HepG2 (cell line): ENCODE measurements around the gene PSENEN. TPM values are rescaled to one million over a fixed set of nuclear protein-coding genes. Genes with fewer than 3 reads are reported as not detected.
A peak's percentile ranks its signal among the peaks of the same experiment; 100 is the strongest.

Experiments
- AGO2 ChIP-seq: fragments of 200-400 bp; formaldehyde crosslinking; optimal IDR thresholded peaks from 2 replicates; pipeline ENCODE3; 2017; ENCODE audit warnings: mild to moderate bottlenecking, low read depth, low read length, moderate library complexity
- ARNTL ChIP-seq: sonication (generic); formaldehyde crosslinking; IDR thresholded peaks from 2 replicates; pipeline ENCODE4 v1.4.0; 2020; ENCODE audit warnings: mild to moderate bottlenecking, missing genetic modification reagents
- FOXC1 ChIP-seq: sonication (generic); formaldehyde crosslinking; IDR thresholded peaks from 2 replicates; pipeline ENCODE4 v1.8.0; 2022; ENCODE audit warnings: mild to moderate bottlenecking, missing genetic modification reagents, borderline replicate concordance
- GATAD2A ChIP-seq: IDR thresholded peaks from 2 replicates; pipeline ENCODE4 v1.6.1; 2016
- LCORL ChIP-seq, 2 experiments: fragments of 450-650 bp in 1 of 2; sonication (generic) in 1 of 2; formaldehyde crosslinking in 1 of 2; IDR thresholded peaks; 2 replicates each; pipeline versions ENCODE4 v1.5.0 to v1.6.1; 2017 to 2020; ENCODE audit warnings: antibody characterized with exemption in 1 of 2, missing genetic modification reagents in 1 of 2
- NFE2L1 ChIP-seq: sonication (generic); formaldehyde crosslinking; IDR thresholded peaks from 2 replicates; pipeline ENCODE4 v1.4.0; 2020; ENCODE audit warnings: missing genetic modification reagents, mild to moderate bottlenecking, borderline replicate concordance
- NR2F2 ChIP-seq: IDR thresholded peaks from 2 replicates; pipeline ENCODE4 v1.6.1; 2012; ENCODE audit warnings: low read depth, inconsistent platforms, borderline replicate concordance
- SAP130 ChIP-seq: IDR thresholded peaks from 2 replicates; pipeline ENCODE4 v1.6.1; 2016; ENCODE audit warnings: low read depth
- SP140L ChIP-seq: sonication (generic); formaldehyde crosslinking; IDR thresholded peaks from 2 replicates; pipeline ENCODE4 v1.4.0; 2020; ENCODE audit warnings: missing genetic modification reagents, borderline replicate concordance
- SP5 ChIP-seq: IDR thresholded peaks from 2 replicates; pipeline ENCODE4 v1.6.1; 2016; ENCODE audit warnings: low read depth, borderline replicate concordance
- XBP1 ChIP-seq: sonication (generic); formaldehyde crosslinking; IDR thresholded peaks from 2 replicates; pipeline ENCODE4 v1.5.0; 2020; ENCODE audit warnings: missing genetic modification reagents
- ZKSCAN5 ChIP-seq: sonication (generic); formaldehyde crosslinking; IDR thresholded peaks from 2 replicates; pipeline ENCODE4 v1.5.1; 2020; ENCODE audit warnings: mild to moderate bottlenecking, missing genetic modification reagents
- ZNF234 ChIP-seq: sonication (generic); formaldehyde crosslinking; conservative IDR thresholded peaks from 2 replicates; pipeline ENCODE4 v1.5.1; 2020; ENCODE audit warnings: mild to moderate bottlenecking, missing genetic modification reagents
- ZNF24 ChIP-seq: fragments of 450-650 bp; IDR thresholded peaks from 2 replicates; pipeline ENCODE4 v1.6.1; 2017; ENCODE audit warnings: antibody characterized with exemption, mild to moderate bottlenecking
- ZNF619 ChIP-seq: sonication (generic); formaldehyde crosslinking; IDR thresholded peaks from 2 replicates; pipeline ENCODE4 v1.4.0; 2020; ENCODE audit warnings: mild to moderate bottlenecking, missing genetic modification reagents
- ZNF644 ChIP-seq: IDR thresholded peaks from 2 replicates; pipeline ENCODE4 v1.6.1; 2016; ENCODE audit warnings: low read depth
- ZNF792 ChIP-seq: IDR thresholded peaks from 2 replicates; pipeline ENCODE4 v1.6.1; 2016
- ZNF841 ChIP-seq: sonication (generic); formaldehyde crosslinking; IDR thresholded peaks from 2 replicates; pipeline ENCODE4 v1.8.1; 2023; ENCODE audit warnings: missing genetic modification reagents, borderline replicate concordance
- polyA plus RNA-seq, 8 experiments: library from polyadenylated mRNA; depleted of rRNA in 3 of 8; stranded (reverse) in 7 of 8; unstranded in 1 of 8; fragments of >200 nt; fragmentation: Illumina TruSeq in 4 of 8; extraction: Trizol in 4 of 8; gene quantifications; 2 replicates each; pipeline versions ENCODE4 v1.2.1 to v1.2.3, GENCODE V29; 2011 to 2016; ENCODE audit warnings: low read depth in 4 of 8, missing spikeins in 1 of 8, mixed read lengths in 1 of 8; ENCODE audit not compliant: insufficient read depth in 1 of 8
- total RNA-seq, 5 experiments: library from RNA; depleted of rRNA; stranded (reverse); fragments of >200 nt; fragmentation: Illumina TruSeq; extraction: Trizol; gene quantifications; 2 replicates each; pipeline ENCODE4 v1.2.3, GENCODE V29; 2016; ENCODE audit warnings: low read depth in 1 of 5
- TF ChIP-seq, protein P1 (sequence below), 2 experiments: sonication (generic) in 1 of 2; formaldehyde crosslinking in 1 of 2; IDR thresholded peaks; 2 replicates each; pipeline versions ENCODE4 v1.4.0 to v1.6.1; 2018 to 2020; ENCODE audit warnings: missing genetic modification reagents in 2 of 2, borderline replicate concordance in 1 of 2, low read depth in 1 of 2, mild to moderate bottlenecking in 1 of 2, missing biosample characterization in 1 of 2
- TF ChIP-seq, protein P2 (sequence below): sonication (generic); formaldehyde crosslinking; IDR thresholded peaks from 2 replicates; pipeline ENCODE4 v1.4.0; 2020; ENCODE audit warnings: missing genetic modification reagents
- TF ChIP-seq, protein P3 (sequence below): sonication (generic); formaldehyde crosslinking; conservative IDR thresholded peaks from 2 replicates; pipeline ENCODE4 v1.8.1; 2023; ENCODE audit warnings: missing genetic modification reagents
- TF ChIP-seq, protein P4 (sequence below): sonication (generic); formaldehyde crosslinking; IDR thresholded peaks from 2 replicates; pipeline ENCODE4 v1.4.0; 2020; ENCODE audit warnings: mild to moderate bottlenecking, missing genetic modification reagents
- TF ChIP-seq, protein P5 (sequence below): sonication (generic); formaldehyde crosslinking; IDR thresholded peaks from 2 replicates; pipeline ENCODE4 v1.5.0; 2020; ENCODE audit warnings: missing genetic modification reagents
- TF ChIP-seq, protein P6 (sequence below): sonication (generic); formaldehyde crosslinking; IDR thresholded peaks from 2 replicates; pipeline ENCODE4 v1.8.0; 2022; ENCODE audit warnings: missing genetic modification reagents, mild to moderate bottlenecking, borderline replicate concordance

PSENEN gene
- total and polyA plus RNA-seq, 2 of the 13 experiments (the other 11 are each of a cell fraction or from before 2014, with no cell fraction given) = 16.9 to 34.2 TPM

DNA sequence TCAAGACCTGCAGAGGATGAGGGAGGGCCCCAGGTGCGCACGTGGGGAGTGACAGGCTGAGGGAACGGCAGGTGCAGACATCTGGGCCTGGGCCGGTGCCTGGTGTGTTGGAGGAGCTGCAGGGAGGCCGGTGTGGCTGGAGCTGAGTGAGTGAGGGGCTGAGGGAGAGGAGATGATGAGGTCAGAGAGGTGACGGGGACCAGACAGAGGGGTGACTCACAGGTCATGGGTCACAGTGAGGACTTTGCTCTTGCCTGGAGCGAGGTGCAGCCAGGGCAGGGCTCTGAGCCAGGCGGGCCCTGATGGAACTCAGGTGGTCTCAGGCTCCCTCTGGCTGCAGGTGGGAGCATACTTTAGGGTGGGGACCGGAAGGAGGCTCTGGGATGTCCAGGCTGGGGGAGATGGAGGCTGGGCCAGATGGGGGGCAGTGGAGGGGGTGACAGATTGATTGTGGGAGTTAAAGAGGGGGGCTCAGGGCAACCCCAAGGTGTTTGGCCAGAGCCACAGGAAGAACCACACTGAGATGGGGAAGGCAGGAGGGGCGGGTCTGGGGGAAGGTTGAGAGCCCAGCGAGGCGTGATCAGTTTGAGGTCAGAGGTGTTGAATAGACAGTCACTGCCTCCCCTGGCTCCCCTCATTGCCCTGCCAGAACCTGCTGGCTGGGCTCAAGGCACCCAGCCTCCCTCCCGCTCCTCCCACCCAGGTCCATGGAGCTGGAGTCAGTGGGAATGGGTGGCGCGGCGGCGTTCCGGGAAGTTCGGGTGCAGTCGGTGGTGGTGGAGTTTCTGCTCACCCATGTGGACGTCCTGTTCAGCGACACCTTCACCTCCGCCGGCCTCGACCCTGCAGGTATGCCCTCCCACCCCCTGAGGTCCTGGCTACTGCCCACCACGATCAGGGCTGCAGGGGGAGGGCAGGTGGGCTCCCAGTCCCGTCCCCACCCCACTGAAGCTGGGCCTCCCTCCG is 38.3 kb downstream of the PSENEN start (continued):
- TF ChIP-seq, protein P1, sequence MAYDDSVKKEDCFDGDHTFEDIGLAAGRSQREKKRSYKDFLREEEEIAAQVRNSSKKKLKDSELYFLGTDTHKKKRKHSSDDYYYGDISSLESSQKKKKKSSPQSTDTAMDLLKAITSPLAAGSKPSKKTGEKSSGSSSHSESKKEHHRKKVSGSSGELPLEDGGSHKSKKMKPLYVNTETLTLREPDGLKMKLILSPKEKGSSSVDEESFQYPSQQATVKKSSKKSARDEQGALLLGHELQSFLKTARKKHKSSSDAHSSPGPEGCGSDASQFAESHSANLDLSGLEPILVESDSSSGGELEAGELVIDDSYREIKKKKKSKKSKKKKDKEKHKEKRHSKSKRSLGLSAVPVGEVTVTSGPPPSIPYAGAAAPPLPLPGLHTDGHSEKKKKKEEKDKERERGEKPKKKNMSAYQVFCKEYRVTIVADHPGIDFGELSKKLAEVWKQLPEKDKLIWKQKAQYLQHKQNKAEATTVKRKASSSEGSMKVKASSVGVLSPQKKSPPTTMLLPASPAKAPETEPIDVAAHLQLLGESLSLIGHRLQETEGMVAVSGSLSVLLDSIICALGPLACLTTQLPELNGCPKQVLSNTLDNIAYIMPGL (CRISPR knock-in tag; IDR thresholded peaks at IDR 0.05; ENCODE audit: borderline replicate concordance in 1 of 2, low read depth in 1 of 2) = peak in 1 of 2 experiments; percentile 31; a peak in 1 of 4 replicates
- no peak for TF ChIP-seq ZNF619
- TF ChIP-seq, protein P2, sequence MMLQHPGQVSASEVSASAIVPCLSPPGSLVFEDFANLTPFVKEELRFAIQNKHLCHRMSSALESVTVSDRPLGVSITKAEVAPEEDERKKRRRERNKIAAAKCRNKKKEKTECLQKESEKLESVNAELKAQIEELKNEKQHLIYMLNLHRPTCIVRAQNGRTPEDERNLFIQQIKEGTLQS (CRISPR knock-in tag) = peak; percentile 47; the same call in 1 of the 2 replicates
- TF ChIP-seq NFE2L1 = no peak
- TF ChIP-seq, protein P3, sequence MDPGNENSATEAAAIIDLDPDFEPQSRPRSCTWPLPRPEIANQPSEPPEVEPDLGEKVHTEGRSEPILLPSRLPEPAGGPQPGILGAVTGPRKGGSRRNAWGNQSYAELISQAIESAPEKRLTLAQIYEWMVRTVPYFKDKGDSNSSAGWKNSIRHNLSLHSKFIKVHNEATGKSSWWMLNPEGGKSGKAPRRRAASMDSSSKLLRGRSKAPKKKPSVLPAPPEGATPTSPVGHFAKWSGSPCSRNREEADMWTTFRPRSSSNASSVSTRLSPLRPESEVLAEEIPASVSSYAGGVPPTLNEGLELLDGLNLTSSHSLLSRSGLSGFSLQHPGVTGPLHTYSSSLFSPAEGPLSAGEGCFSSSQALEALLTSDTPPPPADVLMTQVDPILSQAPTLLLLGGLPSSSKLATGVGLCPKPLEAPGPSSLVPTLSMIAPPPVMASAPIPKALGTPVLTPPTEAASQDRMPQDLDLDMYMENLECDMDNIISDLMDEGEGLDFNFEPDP (CRISPR knock-in tag) = no peak
- no peak for TF ChIP-seq LCORL (IDR thresholded peaks at IDR 0.05)
- no peak for TF ChIP-seq LCORL (CRISPR knock-in tag; IDR thresholded peaks at IDR 0.05)
- no peak for TF ChIP-seq SP140L (CRISPR knock-in tag)
- TF ChIP-seq ZNF24 = no peak
- TF ChIP-seq ZNF234 = no peak
- TF ChIP-seq ZKSCAN5 (CRISPR knock-in tag) = peak; percentile 70; the same call in 1 of the 2 replicates
- TF ChIP-seq ZNF792 (CRISPR knock-in tag) = no peak
- TF ChIP-seq, protein P4, sequence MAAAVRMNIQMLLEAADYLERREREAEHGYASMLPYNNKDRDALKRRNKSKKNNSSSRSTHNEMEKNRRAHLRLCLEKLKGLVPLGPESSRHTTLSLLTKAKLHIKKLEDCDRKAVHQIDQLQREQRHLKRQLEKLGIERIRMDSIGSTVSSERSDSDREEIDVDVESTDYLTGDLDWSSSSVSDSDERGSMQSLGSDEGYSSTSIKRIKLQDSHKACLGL (CRISPR knock-in tag) = no peak
- TF ChIP-seq ZNF644 (CRISPR knock-in tag) = no peak
- peak; percentile 40; the same call in 1 of the 2 replicates for TF ChIP-seq SAP130 (CRISPR knock-in tag)
- TF ChIP-seq AGO2 = no peak
- TF ChIP-seq NR2F2 = peak; percentile 47; the same call in 1 of the 2 replicates
- TF ChIP-seq XBP1 (CRISPR knock-in tag) = no peak
- TF ChIP-seq, protein P5, sequence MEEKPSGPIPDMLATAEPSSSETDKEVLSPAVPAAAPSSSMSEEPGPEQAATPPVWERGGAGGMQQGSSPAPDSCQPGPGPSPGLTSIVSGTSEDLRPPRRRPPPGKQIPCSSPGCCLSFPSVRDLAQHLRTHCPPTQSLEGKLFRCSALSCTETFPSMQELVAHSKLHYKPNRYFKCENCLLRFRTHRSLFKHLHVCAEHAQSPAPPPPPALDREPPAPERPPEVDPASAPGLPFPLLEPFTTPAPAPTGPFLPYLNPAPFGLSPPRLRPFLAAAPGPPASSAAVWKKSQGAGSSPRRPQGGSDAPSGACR (CRISPR knock-in tag) = no peak
- no peak for TF ChIP-seq ARNTL (CRISPR knock-in tag)
- no peak for TF ChIP-seq ZNF841
- TF ChIP-seq, protein P6, sequence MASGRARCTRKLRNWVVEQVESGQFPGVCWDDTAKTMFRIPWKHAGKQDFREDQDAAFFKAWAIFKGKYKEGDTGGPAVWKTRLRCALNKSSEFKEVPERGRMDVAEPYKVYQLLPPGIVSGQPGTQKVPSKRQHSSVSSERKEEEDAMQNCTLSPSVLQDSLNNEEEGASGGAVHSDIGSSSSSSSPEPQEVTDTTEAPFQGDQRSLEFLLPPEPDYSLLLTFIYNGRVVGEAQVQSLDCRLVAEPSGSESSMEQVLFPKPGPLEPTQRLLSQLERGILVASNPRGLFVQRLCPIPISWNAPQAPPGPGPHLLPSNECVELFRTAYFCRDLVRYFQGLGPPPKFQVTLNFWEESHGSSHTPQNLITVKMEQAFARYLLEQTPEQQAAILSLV (CRISPR knock-in tag) = no peak
- no peak for TF ChIP-seq FOXC1 (CRISPR knock-in tag)
- 0 out of 2 replicates have a peak, but pooled peaks have one; percentile 13 for TF ChIP-seq GATAD2A
- TF ChIP-seq SP5 (CRISPR knock-in tag) = no peak
